IMR-90 (cell line): ENCODE data around the gene MTHFD2L. TPM values are rescaled to one million over a fixed set of nuclear protein-coding genes. Genes with fewer than 3 reads are reported as not detected.

Source experiments
- ATAC-seq: fragments of 200-7000 bp; cut with Tn5 transposase; 2 replicates; pipeline ENCODE4 v1.9.1; 2020; ENCODE audit warnings: low read depth, mild to moderate bottlenecking, moderate library complexity
- BruUV-seq: library from RNA; stranded (reverse); fragments of 400-500 nt; replicated peaks from 2 replicates; lab custom pipeline; 2021; lab: Mats Ljungman, UMichigan
- CTCF ChIA-PET: fragments of 300-600 bp; formaldehyde crosslinking; extraction: SDS; loops from one replicate; lab custom pipeline; 2021; ENCODE audit warnings: antibody characterized with exemption; lab: Yijun Ruan, JAX
- POLR2A ChIA-PET: fragments of 300-600 bp; sonication (Branson Sonifier 250); formaldehyde crosslinking; loops from one replicate; lab custom pipeline; 2022; ENCODE audit warnings: antibody characterized with exemption; ENCODE audit not compliant: unreplicated experiment; lab: Charles Lee
- DNase-seq: peaks from one replicate; pipeline ENCODE4 v3.0.0; 2013
- H2AFZ ChIP-seq: replicated peaks from 2 replicates; pipeline ENCODE3; 2013; ENCODE audit warnings: low read length, mild to moderate bottlenecking; ENCODE audit not compliant: poor library complexity
- H2AK5ac ChIP-seq: 2 replicates; pipeline ENCODE4 v1.6.1; 2013; ENCODE audit warnings: low read depth, low read length, inconsistent platforms
- H2AK9ac ChIP-seq: replicated peaks from 2 replicates; pipeline ENCODE3; 2013; ENCODE audit warnings: mild to moderate bottlenecking, low read depth, low read length, moderate library complexity; ENCODE audit not compliant: poor library complexity
- H2BK120ac ChIP-seq: 2 replicates; pipeline ENCODE4 v1.6.1; 2013; ENCODE audit warnings: low read depth, low read length, inconsistent platforms
- H2BK15ac ChIP-seq: 3 replicates; pipeline ENCODE4 v1.6.1; 2013; ENCODE audit warnings: low read depth, low read length, inconsistent platforms
- H2BK20ac ChIP-seq: 2 replicates; pipeline ENCODE4 v1.6.1; 2013; ENCODE audit warnings: low read depth, mild to moderate bottlenecking, inconsistent platforms, low read length, moderate library complexity
- H2BK5ac ChIP-seq: 2 replicates; pipeline ENCODE4 v1.6.1; 2013; ENCODE audit warnings: mild to moderate bottlenecking, low read depth, low read length, inconsistent platforms; ENCODE audit not compliant: poor library complexity, severe bottlenecking
- H3K14ac ChIP-seq: replicated peaks from 2 replicates; pipeline ENCODE4 v1.6.1; 2013; ENCODE audit warnings: low read depth, low read length, inconsistent platforms
- H3K18ac ChIP-seq: 2 replicates; pipeline ENCODE4 v1.6.1; 2013; ENCODE audit warnings: low read depth, low read length, control low read depth
- H3K23ac ChIP-seq: 2 replicates; pipeline ENCODE4 v1.6.1; 2013; ENCODE audit warnings: low read depth, low read length, inconsistent platforms
- H3K27ac ChIP-seq: 2 replicates; pipeline ENCODE4 v1.5.1; 2013; ENCODE audit warnings: mild to moderate bottlenecking, control low read depth, low read length; ENCODE audit not compliant: insufficient read depth
- H3K27me3 ChIP-seq: 2 replicates; pipeline ENCODE4 v1.6.1; 2013; ENCODE audit warnings: low read length; ENCODE audit not compliant: control insufficient read depth, insufficient read depth
- H3K36me3 ChIP-seq: 2 replicates; pipeline ENCODE4 v1.6.1; 2013; ENCODE audit warnings: low read length, mixed read lengths; ENCODE audit not compliant: control insufficient read depth, insufficient read depth
- H3K4ac ChIP-seq: 2 replicates; pipeline ENCODE4 v1.6.1; 2013; ENCODE audit warnings: low read depth, low read length, inconsistent platforms
- H3K4me1 ChIP-seq: 2 replicates; pipeline ENCODE4 v1.6.1; 2013; ENCODE audit warnings: low read length, mixed read lengths; ENCODE audit not compliant: control insufficient read depth, insufficient read depth
- H3K4me2 ChIP-seq: 2 replicates; pipeline ENCODE4 v1.6.1; 2013; ENCODE audit warnings: low read depth, mild to moderate bottlenecking, control low read depth, low read length, moderate library complexity
- H3K4me3 ChIP-seq: 2 replicates; pipeline ENCODE4 v1.5.1; 2013; ENCODE audit warnings: low read depth, mild to moderate bottlenecking, control low read depth, low read length, moderate library complexity; ENCODE audit not compliant: insufficient read depth
- H3K56ac ChIP-seq: 2 replicates; pipeline ENCODE4 v1.6.1; 2013; ENCODE audit warnings: low read length, inconsistent platforms; ENCODE audit not compliant: insufficient read depth; ENCODE audit errors: extremely low read depth
- H3K79me1 ChIP-seq, 2 experiments: 2 replicates each; pipeline ENCODE4 v1.6.1; 2013; ENCODE audit warnings: low read length in 2 of 2, inconsistent platforms in 1 of 2, low read depth in 1 of 2
- H3K9ac ChIP-seq: 2 replicates; pipeline ENCODE4 v1.6.1; 2013; ENCODE audit warnings: low read depth, low read length, control low read depth
- H3K9me1 ChIP-seq: 2 replicates; pipeline ENCODE4 v1.6.1; 2013; ENCODE audit warnings: low read length, inconsistent platforms; ENCODE audit not compliant: insufficient read depth
- H3K9me3 ChIP-seq: 2 replicates; pipeline ENCODE4 v1.6.1; 2013; ENCODE audit warnings: low read length; ENCODE audit not compliant: control insufficient read depth, insufficient read depth
- H4K20me1 ChIP-seq: 2 replicates; pipeline ENCODE4 v1.6.1; 2013; ENCODE audit warnings: low read length, inconsistent platforms; ENCODE audit not compliant: insufficient read depth
- H4K5ac ChIP-seq: 2 replicates; pipeline ENCODE4 v1.6.1; 2013; ENCODE audit warnings: mild to moderate bottlenecking, low read depth, low read length, control low read depth
- H4K8ac ChIP-seq, 2 experiments: 2 replicates each; pipeline ENCODE4 v1.6.1; 2013; ENCODE audit warnings: low read depth in 2 of 2, low read length in 2 of 2, control low read depth in 1 of 2, inconsistent platforms in 1 of 2
- H4K91ac ChIP-seq: 2 replicates; pipeline ENCODE4 v1.6.1; 2013; ENCODE audit warnings: low read depth, low read length, inconsistent platforms; ENCODE audit not compliant: insufficient read depth
- CEBPB ChIP-seq: IDR thresholded peaks from 2 replicates; pipeline ENCODE4 v1.6.1; 2012; ENCODE audit warnings: low read depth, low read length, improper control_type of control experiment
- CHD1 ChIP-seq: IDR thresholded peaks from 2 replicates; pipeline ENCODE4 v1.6.1; 2012; ENCODE audit warnings: low read depth, low read length, improper control_type of control experiment
- FOS ChIP-seq: fragments of 150-350 bp; IDR thresholded peaks from 2 replicates; pipeline ENCODE4 v1.6.1; 2016; ENCODE audit warnings: low read depth, low read length
- WGBS, 2 experiments: methylation state at CpG; one replicate each; pipeline versions ENCODE4 v1.1.5 to v1.1.7; 2013; ENCODE audit warnings: missing lambda C conversion rate in 2 of 2; ENCODE audit not compliant: insufficient read length in 1 of 2; ENCODE audit errors: extremely low coverage in 2 of 2; 5-methylcytosine and 5-hydroxymethylcytosine counted together
- dilution Hi-C: fragments of 300-500 bp; cut with HindIII; formaldehyde crosslinking; loops from one replicate; pipeline ENCODE4 v1.14.3; 2018; ENCODE audit warnings: low sequenced_read_pairs; ENCODE audit not compliant: unreplicated experiment
- in situ Hi-C: fragments of 300-500 bp; cut with MboI; formaldehyde crosslinking; loops from 3 replicates; pipeline ENCODE4 v1.14.3; 2019; ENCODE audit warnings: low sequenced_read_pairs, inconsistent platforms, mixed read lengths
- intact Hi-C: fragments of 100-400 bp; cut with micrococcal nuclease; formaldehyde crosslinking; loops from 2 replicates; pipeline ENCODE4 v1.10.0; 2022
- polyA plus RNA-seq, 3 experiments: library from polyadenylated mRNA; depleted of rRNA; stranded (reverse); fragments of >200 nt; gene quantifications; 2 replicates each; pipeline ENCODE4 v1.2.3, GENCODE V29; 2012; ENCODE audit warnings: low replicate concordance in 1 of 3
- total RNA-seq: library from RNA; depleted of rRNA; stranded (reverse); fragments of >200 nt; gene quantifications from 2 replicates; pipeline ENCODE4 v1.2.3, GENCODE V29; 2012

Gene MTHFD2L
- total and polyA plus RNA-seq, 2 of the 4 experiments (the other 2 are of a cell fraction), result 2.8 to 4.3 TPM

DNA sequence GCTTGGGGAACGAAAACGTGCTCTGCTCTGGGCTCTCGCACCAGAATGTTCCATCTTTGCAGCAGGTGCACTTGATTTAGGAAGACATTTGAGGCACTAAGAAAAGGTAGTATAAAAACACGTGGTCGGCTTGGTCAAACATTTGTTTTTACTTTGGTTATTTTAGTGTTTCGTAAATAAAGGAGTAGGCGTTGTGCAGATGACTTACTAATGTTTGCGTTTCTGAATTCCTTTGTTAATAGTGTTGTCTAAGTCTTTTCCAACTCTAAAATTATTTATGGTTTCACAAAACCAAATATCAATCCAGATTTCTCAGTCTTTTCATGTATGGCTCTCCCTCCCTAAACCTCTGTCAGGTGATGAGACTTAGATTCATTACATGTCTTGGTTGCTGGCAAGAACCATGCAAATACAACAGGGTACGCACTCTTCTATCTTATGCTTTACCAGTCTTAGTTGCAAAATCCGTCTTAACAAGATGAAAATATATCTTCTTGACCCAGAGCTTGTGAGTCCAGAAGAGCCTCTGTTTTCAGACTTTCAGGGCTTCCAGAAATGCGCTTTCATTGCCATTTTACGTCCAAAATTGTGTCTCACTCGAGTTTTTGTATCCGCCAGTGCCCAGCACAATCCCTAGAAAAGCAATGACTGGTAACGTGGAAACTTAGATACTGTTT, 686 bp downstream of the MTHFD2L start (continued):
- no peak for TF ChIP-seq CHD1

- intact Hi-C loops, result no loop called here
- WGBS, 2 experiments, result no CpG with 5 or more reads among the region's 2 CpGs
- Histone ChIP-seq H3K27ac (no peak overlapping the region), H2BK120ac (no peak overlapping the region), H2AFZ (no peak overlapping the region), H3K36me3 (peaks cover 5% of the 10 kb centered on the region), H2BK15ac (no peak overlapping the region), H3K4me2 (peak overlapping the region; percentile 82; the same call in 1 of the 2 replicates), H3K9me3 (no peaks in the 10 kb centered on the region), H3K4me3 (peak overlapping the region; percentile 81; the same call in 1 of the 2 replicates), H3K4ac (no peak overlapping the region), H3K4me1 (no peaks in the 10 kb centered on the region), H3K23ac (no peak overlapping the region), H3K27me3 (no peaks in the 10 kb centered on the region), H2AK5ac (no peak overlapping the region), H4K8ac (no peak overlapping the region), H4K5ac (no peak overlapping the region), H3K56ac (no peak overlapping the region), H2BK5ac (no peak overlapping the region), H3K79me1 (peaks cover 5 to 21% of the 10 kb centered on the region in 2 experiments), H2BK20ac (no peak overlapping the region), H2AK9ac (no peak overlapping the region), H4K91ac (no peak overlapping the region), H3K18ac (no peak overlapping the region), H3K14ac (no peak overlapping the region), H4K20me1 (no peaks in the 10 kb centered on the region; the same call in 1 of the 2 replicates), H3K9ac (no peak overlapping the region), H3K9me1 (no peaks in the 10 kb centered on the region; the same call in 1 of the 2 replicates)
- DNase-seq, result peak; percentile 46
- no peak for ATAC-seq
- dilution Hi-C loops, result no loop called here
- TF ChIP-seq FOS (no peak), CEBPB (peak; percentile 74)
- no TSS peak for BruUV-seq
- POLR2A ChIA-PET, result no interaction called here
- CTCF ChIA-PET, result no interaction called here
- in situ Hi-C loops, result no loop called here
Measured at GRCh38 chr4:74159143-74159709, 1.3 kb downstream of the MTHFD2L start.
